HG02884 (cell line): Measurements from ENCODE around the gene BRD7.
"Not testable (repeated sequence)": the region's sequence is repeated elsewhere in the genome, so short reads cannot be mapped to it uniquely, and the experiment has no call there.

Experiments used
- ATAC-seq: cut with Tn5 transposase; IDR thresholded peaks from one replicate; pipeline ENCODE4 v1.9.1; 2021; ENCODE audit warnings: mild to moderate bottlenecking, moderate library complexity; ENCODE audit not compliant: unreplicated experiment

The BRD7 gene

GRCh38 chr16:50360033-50360778, 8.6 kb downstream of the BRD7 start:
- ATAC-seq: no peak

DNA sequence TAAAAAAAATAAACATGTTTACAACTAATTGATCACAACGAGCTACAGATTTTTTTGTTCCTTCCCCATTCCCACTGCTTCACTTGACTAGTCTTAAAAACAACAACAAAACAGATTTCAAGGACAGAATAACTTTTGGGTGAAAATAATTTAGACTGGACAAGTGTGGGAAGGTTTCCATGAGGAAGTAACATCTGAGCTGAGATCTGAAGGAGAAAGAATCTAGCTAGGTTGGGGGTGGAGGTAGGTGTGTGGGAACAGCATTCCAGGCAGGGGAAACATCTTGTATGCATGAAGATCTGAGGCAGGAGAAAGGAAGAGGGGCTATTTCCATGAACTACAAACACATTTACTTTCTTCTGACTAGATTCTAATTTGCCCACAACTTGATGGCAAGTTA, 9.2 kb downstream of the BRD7 start:
- ATAC-seq: no peak

- no peak for ATAC-seq
These were observed 13.9 kb downstream of the BRD7 start for GRCh38 chr16:50354629-50355456.

GRCh38 chr16:50354082-50354481, 14.7 kb downstream of the BRD7 start:
- ATAC-seq: no peak

GRCh38 chr16:50351952-50352351, 16.8 kb downstream of the BRD7 start:
- no peak for ATAC-seq

DNA sequence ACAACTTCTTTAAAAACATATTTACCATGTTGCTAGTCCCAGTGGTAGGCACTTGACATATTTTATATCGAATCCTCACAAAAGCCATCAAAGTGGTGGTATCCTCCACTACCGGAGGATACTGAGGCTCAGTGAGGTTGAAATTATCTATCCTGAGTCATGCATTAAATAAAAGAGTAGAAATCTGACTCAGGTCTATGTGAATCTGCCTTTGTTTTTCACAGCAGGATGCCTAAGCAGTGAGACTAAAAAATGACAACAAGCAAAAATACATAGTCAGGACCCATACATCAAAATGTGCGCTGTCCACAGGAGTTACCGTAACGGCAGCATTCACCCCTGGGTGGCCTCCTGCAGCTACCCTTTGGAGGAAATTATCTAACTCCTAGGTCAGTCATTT, 17.7 kb downstream of the BRD7 start:
- ATAC-seq: no peak

DNA sequence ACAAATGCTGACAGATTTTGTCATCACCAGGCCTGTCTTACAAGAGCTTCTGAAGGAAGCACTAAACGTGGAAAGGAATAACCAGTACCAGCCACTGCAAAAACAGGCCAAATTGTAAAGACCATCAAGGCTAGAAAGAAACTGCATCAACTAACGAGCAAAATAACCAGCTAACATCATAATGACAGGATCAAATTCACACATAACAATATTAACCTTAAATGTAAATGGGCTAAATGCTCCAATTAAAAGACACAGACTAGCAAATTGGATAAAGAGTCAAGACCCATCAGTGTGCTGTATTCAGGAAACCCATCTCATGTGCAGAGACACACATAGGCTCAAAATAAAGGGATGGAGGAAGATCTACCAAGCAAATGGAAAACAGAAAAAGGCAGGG, 23.6 kb downstream of the BRD7 start:
- ATAC-seq: not testable (repeated sequence)

- not testable (repeated sequence) for ATAC-seq
These were observed 25.2 kb downstream of the BRD7 start for GRCh38 chr16:50343566-50343965.

- no peak for ATAC-seq
These were observed 28.2 kb downstream of the BRD7 start for GRCh38 chr16:50340578-50340977.

GRCh38 chr16:50338371-50339231, 30.2 kb downstream of the BRD7 start:
- no peak for ATAC-seq

DNA sequence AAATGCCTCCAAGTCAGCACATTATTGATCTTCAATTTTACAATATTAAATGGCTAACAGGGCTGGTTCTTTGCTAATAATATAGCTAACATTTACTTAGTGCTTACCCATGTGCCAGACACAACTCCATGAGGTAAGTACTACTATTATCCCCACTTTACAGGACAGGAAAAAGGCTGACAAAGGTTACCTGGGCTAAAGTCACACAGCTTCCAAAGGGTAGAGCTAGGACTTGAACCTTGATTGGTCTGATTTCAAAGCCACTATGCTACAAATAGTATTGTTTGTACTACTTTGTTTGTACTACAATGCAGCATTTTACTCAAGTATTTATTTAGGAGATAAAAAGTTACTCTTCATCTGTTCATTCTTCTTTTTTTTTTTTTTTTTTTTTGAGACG, 31.9 kb downstream of the BRD7 start:
- ATAC-seq: no peak

- peak; percentile 71 for ATAC-seq
These were observed 33.4 kb downstream of the BRD7 start for GRCh38 chr16:50335196-50335958.

- ATAC-seq: no peak
These were observed 34.4 kb downstream of the BRD7 start for GRCh38 chr16:50334106-50334975.

- ATAC-seq: no peak
These were observed 36.2 kb downstream of the BRD7 start for GRCh38 chr16:50332599-50332998.

DNA sequence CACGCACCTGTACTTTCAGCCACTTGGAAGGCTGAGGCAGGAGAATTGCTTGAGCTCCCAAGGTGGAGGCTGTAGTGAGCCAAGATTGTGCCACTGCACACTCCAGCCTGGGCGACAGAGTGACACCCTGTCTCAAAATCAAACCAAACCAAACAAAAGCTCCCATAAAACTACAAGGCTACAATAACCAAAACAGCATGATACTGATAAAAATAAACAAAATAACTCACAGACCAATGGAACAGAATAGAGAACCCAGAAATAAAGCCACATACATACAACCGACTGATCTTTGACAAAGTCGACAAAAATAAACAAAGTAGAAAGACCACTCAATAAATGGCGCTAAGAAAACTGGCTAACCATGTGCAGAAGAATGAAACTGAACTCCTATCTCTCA, 37.2 kb downstream of the BRD7 start:
- no peak for ATAC-seq

DNA sequence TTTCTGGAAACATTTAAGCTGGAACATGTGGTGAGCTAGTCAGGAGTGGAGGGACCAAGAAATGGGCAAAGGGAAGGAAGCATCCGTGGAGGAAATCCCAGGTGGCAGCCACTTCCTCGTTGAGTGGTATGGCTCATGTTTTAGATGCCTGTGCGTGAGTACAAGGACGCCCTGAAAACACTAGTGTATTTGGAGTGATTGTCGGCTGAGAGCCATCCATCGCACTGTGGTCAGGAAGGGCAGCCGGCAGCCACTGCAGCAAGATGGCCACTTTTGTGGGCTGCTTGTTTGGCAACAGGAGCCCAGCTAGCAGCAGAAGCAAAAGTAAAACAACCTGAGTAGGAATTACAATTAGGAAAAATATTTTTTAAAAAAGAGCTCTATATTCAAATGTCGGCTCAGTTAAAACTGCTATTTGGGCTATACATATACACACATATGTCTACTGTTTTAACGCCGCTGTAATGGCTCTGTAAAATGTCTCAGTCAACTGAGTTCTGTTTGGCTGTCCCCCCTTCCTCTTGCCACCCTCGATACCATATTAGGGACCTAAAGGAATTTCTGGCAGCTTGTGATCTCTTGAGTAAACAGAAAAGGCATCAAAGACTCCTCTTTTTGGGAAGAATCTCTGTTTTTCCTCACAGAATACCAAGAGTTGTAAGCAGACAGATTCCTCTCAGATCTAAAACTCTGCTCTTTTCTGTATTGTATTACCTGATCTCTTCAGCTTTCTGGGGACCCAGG, 39.2 kb downstream of the BRD7 start:
- ATAC-seq: no peak

DNA sequence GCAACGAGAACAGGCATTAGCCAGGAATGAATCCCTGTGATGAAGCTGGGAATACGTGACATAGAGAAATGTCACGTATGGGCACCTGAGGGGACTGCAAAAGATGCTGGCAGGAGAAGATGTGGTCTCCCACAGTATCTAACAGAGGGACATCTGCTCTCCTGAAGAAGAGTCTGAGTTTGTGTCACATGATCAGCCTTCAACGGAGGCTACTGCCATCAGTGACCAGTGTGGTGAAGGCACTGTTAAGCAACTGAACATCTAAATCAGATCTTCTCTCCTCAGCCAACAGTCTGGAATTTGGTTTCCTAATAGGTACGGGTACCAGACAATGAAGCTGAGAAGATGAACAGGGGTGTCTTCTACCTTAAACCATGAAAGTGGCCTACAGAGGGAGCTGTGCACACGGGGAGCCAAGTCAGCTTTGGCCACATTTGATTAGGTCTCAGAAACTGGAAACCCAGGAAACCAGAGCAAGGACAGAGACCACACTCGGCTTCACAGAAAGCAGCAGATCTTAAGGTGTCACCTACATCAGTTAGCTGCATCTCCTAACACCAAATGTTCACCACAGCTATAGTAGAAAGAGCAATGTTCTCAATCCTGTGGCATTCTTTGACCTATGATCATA, 41.8 kb downstream of the BRD7 start:
- peak; percentile 62 for ATAC-seq

- ATAC-seq: no peak
These were observed 42.5 kb downstream of the BRD7 start for GRCh38 chr16:50326264-50326663.
